Colonic mucosa (tissue), 4 donors: Measurements from ENCODE around the gene UPF2. TPM values are rescaled to one million over a fixed set of nuclear protein-coding genes. Genes with fewer than 3 reads are reported as not detected.
"Not testable (repeated sequence)": the region's sequence is repeated elsewhere in the genome, so short reads cannot be mapped to it uniquely, and the experiment has no call there.

ENCODE experiments used
- DNase-seq: peaks from one replicate; pipeline ENCODE4 v3.0.0-alpha.2; 2020
- H3K27ac ChIP-seq: fragments of 200-600 bp; one replicate; pipeline ENCODE4 v1.8.0; 2021
- H3K27me3 ChIP-seq: fragments of 200-600 bp; one replicate; pipeline ENCODE4 v1.8.0; 2021
- H3K36me3 ChIP-seq: fragments of 200-600 bp; one replicate; pipeline ENCODE4 v1.8.0; 2021
- H3K4me1 ChIP-seq: fragments of 200-600 bp; one replicate; pipeline ENCODE4 v1.8.0; 2021; ENCODE audit warnings: mild to moderate bottlenecking
- H3K4me3 ChIP-seq: fragments of 200-600 bp; one replicate; pipeline ENCODE4 v1.8.0; 2021
- H3K9ac ChIP-seq, 2 donors: one replicate each; pipeline ENCODE4 v1.7.0; 2013; ENCODE audit warnings: control low read depth in 2 of 2, low read depth in 2 of 2, low read length in 2 of 2
- H3K9me3 ChIP-seq: fragments of 200-600 bp; one replicate; pipeline ENCODE4 v1.8.0; 2021
- intact Hi-C: fragments of 100-400 bp; cut with DNase I; formaldehyde crosslinking; loops from one replicate; pipeline ENCODE4 v1.14.1; 2022
- total RNA-seq, 2 donors: library from RNA; stranded (reverse); fragmentation: NEBNext Ultra II Directional in 1 of 2; extraction: Animal tissue kit (Norgen Biotek cat#: 25700) in 1 of 2; gene quantifications; one replicate each; pipeline ENCODE4 v1.2.1, GENCODE V29; 2021
- TF ChIP-seq, protein P1 (sequence below): fragments of 200-600 bp; IDR thresholded peaks from one replicate; pipeline ENCODE4 v1.8.0; 2022; ENCODE audit warnings: antibody characterized with exemption, mild to moderate bottlenecking
- donor health status: healthy.
- donor health status: DM: no; HTN: no; CAD: no.
- donor health status: DM: no; HTN: no; CAD: no.

The UPF2 gene
- total RNA-seq, 2 donors from 2014 or later = 21.9 to 25.6 TPM

- Histone ChIP-seq H3K9ac (no peak overlapping the region), H3K27ac (no peak overlapping the region), H3K9me3 (no peaks in the 10 kb centered on the region), H3K4me1 (no peaks in the 10 kb centered on the region), H3K4me3 (no peak overlapping the region), H3K27me3 (no peaks in the 10 kb centered on the region), H3K36me3 (no peaks in the 10 kb centered on the region)
- TF ChIP-seq, protein P1, sequence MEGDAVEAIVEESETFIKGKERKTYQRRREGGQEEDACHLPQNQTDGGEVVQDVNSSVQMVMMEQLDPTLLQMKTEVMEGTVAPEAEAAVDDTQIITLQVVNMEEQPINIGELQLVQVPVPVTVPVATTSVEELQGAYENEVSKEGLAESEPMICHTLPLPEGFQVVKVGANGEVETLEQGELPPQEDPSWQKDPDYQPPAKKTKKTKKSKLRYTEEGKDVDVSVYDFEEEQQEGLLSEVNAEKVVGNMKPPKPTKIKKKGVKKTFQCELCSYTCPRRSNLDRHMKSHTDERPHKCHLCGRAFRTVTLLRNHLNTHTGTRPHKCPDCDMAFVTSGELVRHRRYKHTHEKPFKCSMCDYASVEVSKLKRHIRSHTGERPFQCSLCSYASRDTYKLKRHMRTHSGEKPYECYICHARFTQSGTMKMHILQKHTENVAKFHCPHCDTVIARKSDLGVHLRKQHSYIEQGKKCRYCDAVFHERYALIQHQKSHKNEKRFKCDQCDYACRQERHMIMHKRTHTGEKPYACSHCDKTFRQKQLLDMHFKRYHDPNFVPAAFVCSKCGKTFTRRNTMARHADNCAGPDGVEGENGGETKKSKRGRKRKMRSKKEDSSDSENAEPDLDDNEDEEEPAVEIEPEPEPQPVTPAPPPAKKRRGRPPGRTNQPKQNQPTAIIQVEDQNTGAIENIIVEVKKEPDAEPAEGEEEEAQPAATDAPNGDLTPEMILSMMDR = no peak
- intact Hi-C loops = no loop called here
- DNase-seq = no peak
Observed at GRCh38 chr10:12077580-12078180, 35.1 kb upstream of the UPF2 start.

DNA sequence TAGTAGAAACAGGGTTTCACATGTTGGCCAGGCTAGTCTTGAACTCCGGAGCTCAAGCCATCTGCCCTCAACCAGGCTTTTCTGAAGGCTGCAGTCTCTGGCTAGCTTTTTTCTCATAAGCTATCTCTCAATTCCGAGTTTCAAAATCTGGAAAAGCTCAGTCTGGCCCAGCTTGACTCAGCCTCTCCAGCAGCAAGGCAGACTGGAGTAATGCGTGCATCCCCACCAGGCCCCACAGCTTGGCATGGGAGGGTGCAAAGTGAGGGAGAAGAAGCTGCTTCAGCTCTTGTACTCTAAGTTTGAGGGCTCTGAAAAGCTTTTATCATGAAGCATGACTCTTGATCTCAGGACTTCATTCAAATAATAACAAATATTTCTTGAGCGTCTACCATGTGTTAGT lies 30.9 kb upstream of the UPF2 start:
- TF ChIP-seq, protein P1 = no peak
- Histone ChIP-seq H3K9ac (no peak overlapping the region), H3K4me1 (no peaks in the 10 kb centered on the region), H3K27ac (no peak overlapping the region), H3K4me3 (no peak overlapping the region), H3K27me3 (no peaks in the 10 kb centered on the region), H3K9me3 (no peaks in the 10 kb centered on the region), H3K36me3 (no peaks in the 10 kb centered on the region)
- DNase-seq = no peak
- intact Hi-C loops = no loop called here

DNA sequence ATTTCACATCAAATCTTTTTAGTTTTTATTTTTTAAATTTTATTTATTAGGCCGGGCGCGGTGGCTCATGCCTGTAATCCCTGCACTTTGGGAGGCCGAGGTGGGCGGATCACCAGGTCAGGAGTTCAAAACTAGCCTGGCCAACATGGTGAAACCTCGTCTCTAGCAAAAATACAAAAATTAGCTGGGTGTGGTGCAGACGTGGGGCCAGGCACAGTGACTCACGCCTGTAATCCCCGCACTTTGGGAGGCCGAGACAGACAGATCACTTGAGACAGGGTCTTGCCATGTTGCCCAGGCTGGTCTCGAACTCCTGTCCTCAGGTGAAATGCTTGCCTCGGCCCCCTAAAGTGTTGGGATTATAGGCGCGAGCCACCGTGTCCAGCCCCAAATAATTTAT lies 28.8 kb upstream of the UPF2 start:
- intact Hi-C loops, H3K9me3 ChIP-seq, H3K27ac ChIP-seq, H3K9ac ChIP-seq, DNase-seq, H3K36me3 ChIP-seq, H3K27me3 ChIP-seq, H3K4me1 ChIP-seq, H3K4me3 ChIP-seq: not testable (repeated sequence)

- H3K4me3 ChIP-seq = peak within 1 kb of the TSS; percentile 70
- H3K27me3 ChIP-seq = no peaks in the 10 kb centered on the region
- peak within 1 kb of the TSS; percentile 56 for H3K27ac ChIP-seq
- intact Hi-C loops = no loop called here
- no peaks in the 10 kb centered on the region for H3K4me1 ChIP-seq
- TF ChIP-seq, protein P1 = peak; percentile 35
- no peaks in the 10 kb centered on the region for H3K9me3 ChIP-seq
- H3K36me3 ChIP-seq = no peaks in the 10 kb centered on the region
- H3K9ac ChIP-seq = peak within 1 kb of the TSS; percentile 82 to 87
- DNase-seq = peak; percentile 99
Observed at GRCh38 chr10:12068449-12069269, 26.1 kb upstream of the UPF2 start, which contains the start of gene DHTKD1. TSS of gene DHTKD1 (plus strand) at chr10:12068954. CDS start at chr10:12069034, 80 bp downstream.

DNA sequence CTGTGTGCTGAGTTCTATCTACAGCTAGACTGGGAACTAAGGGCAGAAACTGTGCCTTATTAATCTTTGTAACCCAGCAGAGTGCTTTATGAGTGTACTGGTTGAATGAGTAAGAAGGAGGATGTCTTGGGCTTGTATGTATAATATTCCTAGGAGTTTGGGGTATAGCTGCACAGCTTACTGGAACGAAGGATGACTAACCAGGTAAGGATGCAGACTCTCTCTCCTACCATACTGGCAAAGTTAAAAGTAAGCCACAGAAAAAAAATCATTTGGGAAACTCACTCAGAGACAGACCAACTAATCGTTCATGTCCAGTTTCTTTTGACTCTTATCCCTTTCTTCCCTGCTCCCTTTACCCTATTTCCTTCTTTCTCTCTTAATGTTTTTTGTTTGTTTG lies 24.7 kb upstream of the UPF2 start:
- Histone ChIP-seq H3K4me3 (no peak overlapping the region), H3K36me3 (no peaks in the 10 kb centered on the region), H3K27ac (no peak overlapping the region), H3K4me1 (no peaks in the 10 kb centered on the region), H3K9ac (no peak overlapping the region), H3K27me3 (no peaks in the 10 kb centered on the region), H3K9me3 (no peaks in the 10 kb centered on the region)
- intact Hi-C loops = no loop called here
- DNase-seq = no peak
- TF ChIP-seq, protein P1 = no peak

- DNase-seq = no peak
- TF ChIP-seq, protein P1 = no peak
Observed at GRCh38 chr10:12063483-12063818, 20.8 kb upstream of the UPF2 start.

More at GRCh38 chr10:12063483-12063818, 20.8 kb upstream of the UPF2 start:
- intact Hi-C loops = no loop called here
- Histone ChIP-seq H3K4me1 (no peaks in the 10 kb centered on the region), H3K27me3 (no peaks in the 10 kb centered on the region), H3K9me3 (no peaks in the 10 kb centered on the region), H3K27ac (no peak overlapping the region), H3K36me3 (no peaks in the 10 kb centered on the region), H3K9ac (no peak overlapping the region), H3K4me3 (no peak overlapping the region)
